Measurements from ENCODE around the gene BOD1L2. TPM values are rescaled to one million over a fixed set of nuclear protein-coding genes. Genes with fewer than 3 reads are reported as not detected.
A peak's percentile ranks its signal among the peaks of the same experiment; 100 is the strongest.

Gene BOD1L2
- total and polyA plus RNA-seq, 2 of the 13 experiments (the other 11 are each of a cell fraction or from before 2014, with no cell fraction given), result not detected

- TF ChIP-seq SOX13 (IDR thresholded peaks at IDR 0.05) (no peak), SOX13 (CRISPR knock-in tag; conservative IDR thresholded peaks at IDR 0.05 in 1 of 2, IDR thresholded peaks at IDR 0.05 in 1 of 2) (no peak), ZNF841 (CRISPR knock-in tag; IDR thresholded peaks at IDR 0.05; ENCODE audit: borderline replicate concordance) (no peak), HES4 (CRISPR knock-in tag; IDR thresholded peaks at IDR 0.05; ENCODE audit: borderline replicate concordance) (no peak), ZC3H4 (CRISPR knock-in tag; IDR thresholded peaks at IDR 0.05; ENCODE audit: borderline replicate concordance) (no peak), SNAI1 (CRISPR knock-in tag; IDR thresholded peaks at IDR 0.05; ENCODE audit: borderline replicate concordance) (no peak), ZNF672 (CRISPR knock-in tag; IDR thresholded peaks at IDR 0.05) (no peak), ATM (IDR thresholded peaks at IDR 0.05; ENCODE audit: borderline replicate concordance) (no peak), PITX1 (CRISPR knock-in tag; IDR thresholded peaks at IDR 0.05) (no peak), MIXL1 (CRISPR knock-in tag; IDR thresholded peaks at IDR 0.05) (peak; percentile 80; the same call in 1 of the 2 replicates), TARDBP (CRISPR knock-in tag; IDR thresholded peaks at IDR 0.05) (no peak), ZUFSP (CRISPR knock-in tag; IDR thresholded peaks at IDR 0.05; ENCODE audit: borderline replicate concordance) (no peak), ZBTB3 (CRISPR knock-in tag; IDR thresholded peaks at IDR 0.05; ENCODE audit: borderline replicate concordance, low read depth) (no peak), IRX3 (CRISPR knock-in tag; IDR thresholded peaks at IDR 0.05; ENCODE audit: borderline replicate concordance, low read depth) (no peak), NKX3-1 (CRISPR knock-in tag; IDR thresholded peaks at IDR 0.05) (peak; percentile 91), NFE2L2 (IDR thresholded peaks at IDR 0.05; ENCODE audit: low read length) (no peak), ZNF512 (CRISPR knock-in tag; IDR thresholded peaks at IDR 0.05) (no peak), SP4 (CRISPR knock-in tag; IDR thresholded peaks at IDR 0.05) (no peak), AKNA (CRISPR knock-in tag; IDR thresholded peaks at IDR 0.05; ENCODE audit: borderline replicate concordance) (0 out of 2 replicates have a peak, but pooled peaks have one; percentile 42), ZNF850 (CRISPR knock-in tag; conservative IDR thresholded peaks at IDR 0.05) (no peak)
Observed at GRCh38 chr18:57107140-57107832, 39.6 kb upstream of the BOD1L2 start (continued).
